NT2/D1 (cell line): Measurements from ENCODE around the gene CCDC142.
"Not testable (repeated sequence)": the region's sequence is repeated elsewhere in the genome, so short reads cannot be mapped to it uniquely, and the experiment has no call there.

ENCODE experiments used
- DNase-seq: peaks from one replicate; pipeline ENCODE4 v3.0.0-alpha.2; 2011; ENCODE audit warnings: low read depth, low spot score
- H3K27me3 ChIP-seq: 2 replicates; pipeline ENCODE4 v1.6.0; 2011; ENCODE audit warnings: mild to moderate bottlenecking; ENCODE audit not compliant: insufficient read length, insufficient read depth
- H3K36me3 ChIP-seq: 2 replicates; pipeline ENCODE4 v1.6.1; 2011; ENCODE audit warnings: mild to moderate bottlenecking, low read length, mixed read lengths; ENCODE audit not compliant: insufficient read depth, insufficient read length
- H3K4me1 ChIP-seq: 2 replicates; pipeline ENCODE4 v1.5.1; 2011; ENCODE audit not compliant: insufficient read depth, insufficient read length
- H3K4me3 ChIP-seq: 2 replicates; pipeline ENCODE4 v1.5.1; 2011; ENCODE audit warnings: low read depth; ENCODE audit not compliant: insufficient read length
- H3K9ac ChIP-seq: 2 replicates; pipeline ENCODE4 v1.6.0; 2011; ENCODE audit warnings: low read depth; ENCODE audit not compliant: insufficient read length
- H3K9me3 ChIP-seq: 2 replicates; pipeline ENCODE4 v1.5.1; 2011; ENCODE audit warnings: mild to moderate bottlenecking, low read length; ENCODE audit not compliant: insufficient read depth
- SUZ12 ChIP-seq: IDR thresholded peaks from 2 replicates; pipeline ENCODE4 v1.6.1; 2011; ENCODE audit not compliant: insufficient read length, insufficient read depth; ENCODE audit errors: extremely low read depth
- YY1 ChIP-seq: IDR thresholded peaks from 2 replicates; pipeline ENCODE4 v1.6.1; 2011; ENCODE audit not compliant: insufficient read length, insufficient read depth
- ZNF274 ChIP-seq: IDR thresholded peaks from 2 replicates; pipeline ENCODE4 v1.6.1; 2011; ENCODE audit warnings: mild to moderate bottlenecking, low read depth, low read length

Gene CCDC142

GRCh38 chr2:74471332-74472065, 11.3 kb downstream of the CCDC142 start:
- Histone ChIP-seq H3K4me3 (peak overlapping the region; percentile 92), H3K36me3 (peaks cover 23% of the 10 kb centered on the region), H3K9me3 (no peaks in the 10 kb centered on the region), H3K27me3 (no peaks in the 10 kb centered on the region), H3K9ac (peak overlapping the region; percentile 99), H3K4me1 (no peaks in the 10 kb centered on the region)
- no peak for DNase-seq
- TF ChIP-seq SUZ12: no peak
- TF ChIP-seq YY1: no peak
- no peak for TF ChIP-seq ZNF274

GRCh38 chr2:74470742-74471141, 12.1 kb downstream of the CCDC142 start:
- H3K27me3 ChIP-seq, DNase-seq, H3K4me3 ChIP-seq, H3K9ac ChIP-seq, H3K4me1 ChIP-seq, H3K9me3 ChIP-seq: not testable (repeated sequence)
- peaks cover 17% of the 10 kb centered on the region for H3K36me3 ChIP-seq

GRCh38 chr2:74464406-74464805, 18.4 kb downstream of the CCDC142 start:
- H3K27me3 ChIP-seq: no peaks in the 10 kb centered on the region
- DNase-seq: no peak
- H3K36me3 ChIP-seq: peaks cover 29% of the 10 kb centered on the region
- peak overlapping the region; percentile 80 for H3K4me3 ChIP-seq
- H3K9ac ChIP-seq: peak overlapping the region; percentile 89
- no peaks in the 10 kb centered on the region for H3K4me1 ChIP-seq
- no peaks in the 10 kb centered on the region for H3K9me3 ChIP-seq
- TF ChIP-seq ZNF274 (no peak), SUZ12 (no peak), YY1 (no peak)

GRCh38 chr2:74462786-74463105, 20.1 kb downstream of the CCDC142 start:
- no peak for DNase-seq
- no peaks in the 10 kb centered on the region for H3K27me3 ChIP-seq

GRCh38 chr2:74462054-74462785, 20.6 kb downstream of the CCDC142 start:
- TF ChIP-seq SUZ12: no peak
- no peak for TF ChIP-seq YY1
- TF ChIP-seq ZNF274: no peak
- DNase-seq: no peak
- peaks cover 29% of the 10 kb centered on the region for H3K36me3 ChIP-seq
- H3K4me1 ChIP-seq: no peaks in the 10 kb centered on the region
- no peak overlapping the region for H3K4me3 ChIP-seq
- H3K9me3 ChIP-seq: no peaks in the 10 kb centered on the region
- H3K27me3 ChIP-seq: no peaks in the 10 kb centered on the region
- H3K9ac ChIP-seq: no peak overlapping the region

More at GRCh38 chr2:74462786-74463105, 20.1 kb downstream of the CCDC142 start:
- no peak overlapping the region for H3K9ac ChIP-seq
- no peaks in the 10 kb centered on the region for H3K9me3 ChIP-seq
- H3K4me1 ChIP-seq: no peaks in the 10 kb centered on the region
- TF ChIP-seq SUZ12 (no peak), ZNF274 (no peak), YY1 (no peak)
- peaks cover 29% of the 10 kb centered on the region for H3K36me3 ChIP-seq
- H3K4me3 ChIP-seq: no peak overlapping the region

GRCh38 chr2:74461187-74462053, 21.4 kb downstream of the CCDC142 start:
- Histone ChIP-seq H3K9ac (no peak overlapping the region), H3K4me3 (no peak overlapping the region), H3K4me1 (no peaks in the 10 kb centered on the region), H3K36me3 (peaks cover 29% of the 10 kb centered on the region), H3K9me3 (no peaks in the 10 kb centered on the region), H3K27me3 (no peaks in the 10 kb centered on the region)
- TF ChIP-seq YY1 (no peak), SUZ12 (no peak), ZNF274 (no peak)
- no peak for DNase-seq

GRCh38 chr2:74460187-74460586, 22.6 kb downstream of the CCDC142 start:
- not testable (repeated sequence) for H3K4me1 ChIP-seq, H3K27me3 ChIP-seq, H3K9me3 ChIP-seq, H3K9ac ChIP-seq, DNase-seq, H3K4me3 ChIP-seq
- H3K36me3 ChIP-seq: peaks cover 35% of the 10 kb centered on the region

- H3K4me3 ChIP-seq, H3K9me3 ChIP-seq, H3K4me1 ChIP-seq, DNase-seq, H3K27me3 ChIP-seq: not testable (repeated sequence)
- peak overlapping the region; percentile 38 for H3K9ac ChIP-seq
- H3K36me3 ChIP-seq: peaks cover 35% of the 10 kb centered on the region
Observed at GRCh38 chr2:74459503-74460118, 23.2 kb downstream of the CCDC142 start.
